AG20443 (cell line): ENCODE measurements around the gene SEMA4F.
A peak's percentile ranks its signal among the peaks of the same experiment; 100 is the strongest.

Source experiments
- DNase-seq: peaks from one replicate; pipeline ENCODE4 v3.0.0; 2012; ENCODE audit warnings: low spot score, mixed read lengths

SEMA4F gene

DNA sequence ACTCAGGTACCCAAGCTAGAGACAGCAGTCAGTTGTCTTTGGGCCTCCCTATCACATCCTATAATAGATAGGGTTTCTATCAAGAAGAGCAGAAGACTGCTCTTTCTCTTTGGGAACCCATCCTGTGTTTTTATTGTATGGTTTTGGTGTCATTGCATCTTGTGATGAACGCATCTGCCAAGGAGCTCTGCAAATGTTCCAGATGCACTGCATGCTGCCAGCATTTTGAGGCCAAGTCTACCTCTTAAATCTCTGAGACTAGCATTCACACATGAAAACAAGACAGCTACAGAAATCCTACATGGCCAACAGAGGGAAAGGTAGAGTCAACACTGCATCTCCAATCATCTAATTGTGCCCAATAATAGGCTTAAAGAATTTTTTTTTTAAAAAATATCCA, 14.0 kb downstream of the SEMA4F start:
- DNase-seq: no peak

DNA sequence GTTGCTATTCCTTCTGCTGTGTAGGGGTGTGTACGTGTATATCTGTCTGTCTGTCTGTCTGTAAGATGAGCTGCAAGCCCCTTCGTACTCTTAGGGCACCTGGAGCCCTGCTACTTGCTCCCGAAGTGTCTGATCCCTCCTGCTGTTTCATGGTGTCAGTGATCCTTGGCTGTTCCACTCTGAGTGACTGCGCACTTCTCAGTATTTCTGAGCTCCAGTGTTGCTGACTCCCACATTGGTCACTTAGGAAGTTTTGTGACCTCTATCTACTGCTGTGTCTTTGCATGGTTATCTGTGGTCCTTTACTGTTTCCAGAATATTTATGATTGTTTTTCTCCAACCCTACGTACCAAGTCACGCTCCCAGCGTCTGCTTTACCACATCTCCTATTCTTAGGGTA, 16.2 kb downstream of the SEMA4F start:
- no peak for DNase-seq

GRCh38 chr2:74671479-74671878, 17.4 kb downstream of the SEMA4F start:
- DNase-seq: peak; percentile 49

GRCh38 chr2:74673826-74674528, 19.9 kb downstream of the SEMA4F start:
- no peak for DNase-seq

- no peak for DNase-seq
Measured at GRCh38 chr2:74675090-74675489, 21.0 kb downstream of the SEMA4F start.

- no peak for DNase-seq
Measured at GRCh38 chr2:74676331-74676730, 22.3 kb downstream of the SEMA4F start.

- DNase-seq: no peak
Measured at GRCh38 chr2:74679615-74680014, 25.6 kb downstream of the SEMA4F start.

DNA sequence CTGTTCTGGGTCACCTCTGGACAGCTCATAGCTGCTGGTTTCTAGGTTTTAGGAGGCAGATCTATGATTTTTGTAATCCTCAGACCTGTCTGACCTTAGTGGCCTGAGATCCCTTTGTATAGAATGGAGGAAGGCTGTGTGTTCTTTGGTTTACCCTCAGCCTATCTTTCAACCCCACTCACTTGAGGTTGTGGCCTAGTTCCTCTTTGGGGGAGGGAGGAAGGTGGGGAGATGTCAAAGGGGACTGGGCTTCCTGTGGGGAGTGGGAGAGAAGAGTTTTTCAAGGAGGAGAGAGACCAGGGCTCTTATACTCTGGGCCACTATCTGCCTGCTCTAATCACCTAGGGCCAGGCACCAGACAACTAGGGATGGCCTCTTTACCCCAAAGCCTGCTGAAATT, 28.5 kb downstream of the SEMA4F start:
- DNase-seq: no peak

DNA sequence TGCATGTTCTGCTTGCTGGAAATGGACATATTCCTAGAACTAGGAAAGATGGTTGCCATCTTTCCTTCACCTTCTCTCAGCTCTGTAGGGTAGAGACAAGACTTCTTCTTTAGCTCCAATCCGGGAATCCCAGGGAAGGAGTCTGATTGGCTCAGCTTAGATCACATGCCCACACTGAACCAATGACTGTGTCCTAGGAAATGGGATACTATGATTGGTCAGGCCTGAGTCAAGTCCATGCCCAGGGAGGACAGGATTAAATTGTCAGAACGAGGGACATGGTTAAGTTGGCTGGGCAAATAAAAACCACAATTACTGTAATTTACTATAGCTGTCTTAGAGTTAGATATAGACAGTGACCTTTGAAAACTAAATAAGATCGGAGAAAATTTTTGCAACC, 31.4 kb downstream of the SEMA4F start:
- DNase-seq: no peak

DNA sequence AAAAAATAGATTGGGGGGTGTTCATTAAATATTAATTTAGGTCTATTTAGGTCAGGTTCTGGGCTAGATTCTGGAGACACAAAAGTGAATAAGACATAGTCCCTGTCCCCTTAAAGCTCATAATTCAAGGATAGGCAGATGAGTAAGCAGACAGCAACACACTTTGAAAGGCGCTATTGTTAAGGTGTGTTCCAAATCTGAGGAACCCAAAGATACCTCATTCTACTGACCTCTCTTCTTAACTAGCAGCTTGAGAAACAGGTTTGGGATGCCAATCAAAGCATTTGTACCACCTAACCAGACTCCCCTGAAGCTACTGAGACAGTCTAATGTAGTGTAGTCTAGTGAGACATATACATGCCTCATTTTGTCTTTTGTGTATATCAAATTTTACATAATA, 34.8 kb downstream of the SEMA4F start:
- DNase-seq: no peak

DNA sequence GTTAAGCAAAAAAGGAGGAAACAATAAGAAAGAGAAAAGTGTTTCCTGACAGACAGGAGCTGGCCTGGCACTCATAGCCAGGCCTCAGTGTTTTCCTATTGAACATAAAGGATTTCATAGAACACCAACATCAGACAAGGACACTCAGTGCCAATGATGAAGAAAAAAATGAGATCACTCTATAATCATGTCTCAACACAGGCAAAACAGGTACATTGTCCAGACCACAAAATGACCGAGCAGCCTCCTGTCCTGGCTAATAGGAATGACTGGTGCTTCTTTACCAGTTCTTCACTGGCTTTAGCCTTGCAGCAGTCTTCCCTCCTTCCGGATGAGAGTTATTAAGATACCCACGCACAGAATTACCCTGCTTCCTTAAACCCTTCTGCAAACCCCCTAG, 35.6 kb downstream of the SEMA4F start:
- DNase-seq: no peak

GRCh38 chr2:74690571-74690970, 36.5 kb downstream of the SEMA4F start:
- DNase-seq: peak; percentile 81

- DNase-seq: no peak
Measured at GRCh38 chr2:74691929-74692328, 37.9 kb downstream of the SEMA4F start.

DNA sequence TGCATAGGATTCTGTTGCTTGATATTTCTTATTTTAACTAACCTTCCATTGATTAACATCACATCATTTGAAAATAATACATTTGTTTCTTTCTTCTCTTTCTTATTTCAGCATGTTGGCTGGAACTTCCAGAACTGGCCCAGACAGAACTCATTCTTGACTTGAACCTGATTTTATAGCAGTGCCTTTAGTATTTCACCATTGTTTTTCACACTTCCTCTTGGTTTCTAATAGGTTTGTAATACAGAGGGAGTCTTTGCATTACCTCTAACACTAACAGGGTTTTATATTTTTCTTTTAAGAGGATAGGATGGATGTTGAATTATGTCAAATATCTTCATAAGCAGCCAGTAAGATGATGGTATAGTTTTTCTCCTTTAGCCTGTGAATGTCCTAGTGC, 39.2 kb downstream of the SEMA4F start:
- DNase-seq: no peak

DNA sequence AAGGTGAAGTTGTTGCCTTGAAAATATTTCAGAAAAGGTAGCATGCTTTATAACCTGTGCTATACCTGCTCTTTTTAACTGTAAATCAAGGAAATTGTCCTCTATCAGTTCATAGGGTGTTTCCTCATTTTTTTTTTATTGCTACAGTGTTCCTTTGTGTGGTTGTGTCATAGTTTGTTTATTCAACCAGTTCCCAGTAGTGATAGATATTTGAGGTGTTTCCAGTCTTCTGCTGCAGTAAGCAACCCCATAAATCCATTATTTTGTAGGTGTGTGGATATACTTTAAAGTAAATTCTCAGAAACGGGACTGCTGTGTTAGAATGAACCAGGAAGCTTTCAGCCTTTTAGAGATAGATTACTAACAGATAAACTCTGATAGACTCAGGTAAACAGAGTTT, 39.6 kb downstream of the SEMA4F start:
- DNase-seq: no peak

DNA sequence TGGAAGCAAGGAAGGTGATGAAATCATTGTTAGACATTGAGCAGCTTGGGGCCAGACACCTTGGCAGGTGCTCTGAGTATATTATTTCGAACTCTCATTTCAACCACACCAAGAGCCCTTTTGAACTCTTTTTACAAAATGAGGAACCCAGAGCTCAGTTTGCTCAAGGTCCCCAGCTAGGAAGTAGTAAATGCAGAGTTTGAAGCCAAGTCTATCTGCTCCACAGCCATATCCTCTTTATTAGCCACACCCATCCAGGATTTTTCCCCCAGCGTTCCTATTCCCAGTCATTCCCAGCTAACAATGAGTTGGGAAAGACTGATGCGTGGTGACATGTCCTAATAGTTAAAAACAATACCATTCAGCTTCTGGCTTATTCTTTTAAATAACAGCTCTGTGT, 40.2 kb downstream of the SEMA4F start:
- no peak for DNase-seq

DNA sequence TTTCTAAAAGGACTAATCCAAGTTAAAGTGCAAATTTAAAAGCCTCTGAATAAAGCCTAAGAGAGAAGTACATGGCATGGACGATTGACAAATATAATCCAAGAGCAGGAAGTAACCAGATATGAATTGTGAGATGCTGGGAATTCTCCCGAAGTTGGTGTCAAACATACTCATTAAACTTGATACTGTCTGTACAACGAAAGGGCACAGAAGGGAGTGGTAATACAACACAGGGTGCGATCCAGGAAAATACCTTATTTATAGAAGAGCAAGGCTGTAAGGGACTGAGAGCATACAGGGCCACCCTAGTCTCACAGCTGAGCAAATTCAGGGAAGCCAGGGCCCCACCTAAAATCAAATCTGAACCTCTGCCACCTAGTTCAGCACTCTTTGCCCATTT, 41.6 kb downstream of the SEMA4F start:
- no peak for DNase-seq

- DNase-seq: no peak
Measured at GRCh38 chr2:74696829-74697228, 42.8 kb downstream of the SEMA4F start.

- DNase-seq: no peak
Measured at GRCh38 chr2:74700643-74701372, 46.8 kb downstream of the SEMA4F start.

DNA sequence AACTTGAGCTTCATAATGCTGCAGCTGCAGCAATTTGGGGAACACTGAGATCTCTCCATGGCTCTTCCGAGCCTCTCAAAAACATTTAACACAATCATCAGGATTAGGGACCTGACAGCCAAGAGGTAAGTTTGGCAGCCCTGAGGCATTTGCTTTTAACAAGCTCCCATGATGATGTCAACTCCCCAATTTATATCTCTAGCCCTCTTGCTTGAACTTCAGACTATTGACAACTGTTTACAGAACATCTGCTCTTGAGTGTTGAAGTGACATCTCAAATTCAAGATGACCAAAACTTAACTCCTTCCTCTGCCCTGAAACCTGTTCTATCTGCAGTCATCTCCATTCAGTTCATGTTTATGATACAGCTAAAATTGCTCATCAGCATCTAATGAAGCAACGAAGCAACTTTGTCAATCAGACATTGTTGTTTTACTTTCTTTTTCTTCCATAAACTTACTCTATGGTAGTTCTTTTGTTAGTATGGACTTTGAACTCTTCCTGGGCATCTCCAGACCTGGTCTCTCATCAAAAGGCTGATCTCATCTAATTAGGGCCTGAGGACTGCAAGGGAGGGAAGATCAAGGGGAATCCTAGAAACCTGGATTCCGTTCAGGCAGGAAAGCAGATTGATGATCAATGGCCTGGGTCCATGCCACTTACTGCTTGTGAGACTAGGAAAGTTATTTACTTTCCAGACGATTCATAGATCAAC, 48.1 kb downstream of the SEMA4F start:
- DNase-seq: no peak

GRCh38 chr2:74703373-74703772, 49.3 kb downstream of the SEMA4F start:
- DNase-seq: peak; percentile 43

- no peak for DNase-seq
Measured at GRCh38 chr2:74704216-74704615, 50.2 kb downstream of the SEMA4F start.

DNA sequence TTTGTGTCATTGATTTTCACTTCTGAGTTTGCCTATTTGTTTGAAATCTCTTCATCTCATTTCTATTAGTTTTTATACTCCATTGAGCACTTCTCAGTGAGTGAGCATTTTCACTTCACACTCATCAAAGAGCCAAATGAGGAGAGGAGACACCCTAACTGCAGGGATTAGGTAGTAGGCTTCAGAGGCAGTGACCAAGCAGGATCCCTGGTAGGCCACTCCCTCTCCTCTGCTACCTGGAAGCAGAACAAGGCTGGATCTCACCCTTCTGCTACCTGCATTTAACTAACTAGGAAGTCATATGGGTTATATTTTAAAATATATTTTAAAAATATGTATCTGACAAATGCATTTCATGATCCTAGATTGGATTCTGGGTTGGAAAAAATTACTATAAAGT, 52.7 kb downstream of the SEMA4F start:
- no peak for DNase-seq
